Activated CD8-positive, alpha-beta memory T cell treated with anti-CD3 and anti-CD28 coated beads, Interleukin-2, amount 50 U/mL, for 24 hours (primary cell): Measurements from ENCODE around the gene ELP4.
"Not testable (repeated sequence)": the region's sequence is repeated elsewhere in the genome, so short reads cannot be mapped to it uniquely, and the experiment has no call there.

Source experiments
- DNase-seq: peaks from one replicate; pipeline ENCODE4 v3.0.0-alpha.2; 2020; ENCODE audit errors: extremely low read depth

The ELP4 gene, protein sequence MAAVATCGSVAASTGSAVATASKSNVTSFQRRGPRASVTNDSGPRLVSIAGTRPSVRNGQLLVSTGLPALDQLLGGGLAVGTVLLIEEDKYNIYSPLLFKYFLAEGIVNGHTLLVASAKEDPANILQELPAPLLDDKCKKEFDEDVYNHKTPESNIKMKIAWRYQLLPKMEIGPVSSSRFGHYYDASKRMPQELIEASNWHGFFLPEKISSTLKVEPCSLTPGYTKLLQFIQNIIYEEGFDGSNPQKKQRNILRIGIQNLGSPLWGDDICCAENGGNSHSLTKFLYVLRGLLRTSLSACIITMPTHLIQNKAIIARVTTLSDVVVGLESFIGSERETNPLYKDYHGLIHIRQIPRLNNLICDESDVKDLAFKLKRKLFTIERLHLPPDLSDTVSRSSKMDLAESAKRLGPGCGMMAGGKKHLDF

DNA sequence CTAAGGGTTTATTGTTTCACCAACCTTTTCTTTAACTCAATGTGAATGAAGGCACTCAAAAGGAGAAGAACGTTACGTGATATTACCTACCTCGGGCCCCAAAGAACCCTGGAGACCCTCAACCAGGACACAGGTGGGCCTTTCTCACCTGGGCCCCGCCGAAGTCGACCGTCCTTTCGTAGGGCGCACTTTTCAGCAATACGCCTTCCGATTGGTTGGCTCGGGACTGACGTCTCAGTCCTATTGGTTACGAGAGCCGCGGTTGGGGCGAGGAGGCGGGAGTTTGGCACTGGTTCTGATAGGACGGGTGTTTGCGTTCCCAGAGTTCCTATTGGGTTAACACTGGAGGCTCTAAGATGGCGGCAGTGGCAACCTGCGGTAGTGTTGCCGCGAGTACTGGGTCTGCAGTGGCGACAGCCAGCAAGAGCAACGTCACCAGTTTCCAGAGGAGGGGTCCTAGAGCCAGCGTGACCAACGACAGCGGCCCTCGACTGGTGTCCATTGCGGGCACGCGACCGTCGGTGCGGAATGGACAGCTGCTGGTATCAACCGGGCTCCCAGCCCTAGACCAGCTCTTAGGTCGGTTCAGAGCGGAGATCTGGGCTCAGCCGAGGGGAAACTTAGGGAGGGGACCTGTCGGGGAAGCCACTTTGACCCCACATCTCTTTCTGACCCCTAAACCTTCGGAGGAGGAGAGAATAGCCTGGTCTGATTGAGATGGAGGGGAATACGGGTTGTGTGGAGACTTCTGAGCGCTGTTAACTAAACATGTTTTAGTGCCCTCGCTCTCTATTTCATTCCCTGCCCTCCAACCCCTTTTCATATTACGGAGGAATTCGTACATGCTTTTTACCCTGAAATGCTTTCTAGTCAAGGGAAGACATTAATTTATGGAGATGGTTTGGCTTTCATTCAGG, at the start of gene ELP4, which contains the start of gene IMMP1L:
TSS of gene ELP4 (plus strand) at position 339 of the 917 bp plus-strand sequence. CDS start at position 357, 18 bp downstream.
TSS of gene IMMP1L (minus strand) at position 194 of the 917 bp plus-strand sequence. CDS start 46,346 bp downstream, outside the sequence.
- peak; percentile 93 for DNase-seq

DNA sequence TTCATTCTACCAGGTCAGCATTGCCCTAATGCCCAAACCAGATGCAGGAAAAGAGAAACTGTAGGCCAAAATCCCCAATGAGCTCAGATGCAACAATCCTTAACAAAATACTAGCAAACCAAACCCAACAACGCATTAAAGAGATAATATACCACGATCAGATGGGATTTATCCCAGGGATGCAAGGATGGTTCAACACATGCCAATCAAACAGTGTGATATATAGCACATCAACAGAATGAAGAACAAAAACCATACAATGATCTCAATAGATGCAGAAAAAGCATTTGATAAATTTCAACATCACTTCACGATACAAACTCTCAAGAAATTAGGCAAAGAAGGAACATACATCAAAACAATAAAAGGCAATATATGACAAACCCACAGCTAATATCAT, 45.1 kb upstream of the ELP4 start:
- DNase-seq, result no peak

DNA sequence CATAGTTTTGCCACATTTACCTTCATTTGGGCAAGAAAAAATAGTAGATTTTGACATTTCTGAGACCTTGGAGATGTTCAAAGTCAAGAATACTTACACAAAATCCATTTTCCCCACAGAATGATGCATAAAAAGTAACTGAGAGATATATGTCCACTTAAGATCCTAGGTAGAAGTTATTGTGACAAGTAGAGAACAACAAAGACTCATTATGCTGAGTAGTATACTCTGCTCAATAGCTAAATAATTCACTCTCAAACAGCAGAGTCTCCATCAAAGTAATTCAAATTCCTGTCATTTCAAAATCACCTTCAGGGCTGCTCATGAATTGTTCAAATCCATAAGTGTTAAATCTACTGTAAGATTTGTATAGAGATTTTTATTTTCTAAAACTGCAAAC, 35.5 kb upstream of the ELP4 start:
- no peak for DNase-seq

DNA sequence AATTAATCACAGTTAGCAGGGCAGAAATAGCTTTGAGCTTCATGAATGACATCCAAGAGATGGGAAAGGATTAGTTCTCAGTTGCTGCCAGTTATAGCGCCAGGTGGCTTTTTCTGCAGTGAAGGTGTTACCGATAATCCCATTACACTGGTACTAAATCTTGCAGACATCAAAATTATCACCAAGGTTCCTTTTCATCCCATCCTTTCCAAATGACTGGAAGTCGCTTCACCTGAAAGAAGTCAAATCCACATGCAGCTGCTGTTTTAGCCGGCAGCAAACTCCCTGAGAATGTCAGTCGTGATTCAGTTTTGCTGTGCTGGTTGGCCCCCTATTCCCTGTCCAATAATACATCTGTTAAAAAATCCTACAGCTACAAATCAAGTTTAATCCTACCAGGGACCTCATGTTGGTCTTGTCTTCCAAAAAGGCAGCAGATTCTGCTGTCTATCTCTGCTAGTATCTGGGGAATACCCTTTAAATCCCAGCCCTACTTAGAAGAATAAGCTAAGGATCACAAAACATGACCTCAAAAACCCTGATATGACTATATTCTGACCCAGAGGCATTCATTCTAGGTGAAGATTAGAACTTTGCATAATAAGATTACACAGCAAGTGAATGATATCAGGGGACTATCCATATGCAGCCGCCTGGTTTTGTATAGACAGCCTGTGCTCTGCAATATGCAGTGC, 31.9 kb upstream of the ELP4 start:
- DNase-seq, result no peak

DNA sequence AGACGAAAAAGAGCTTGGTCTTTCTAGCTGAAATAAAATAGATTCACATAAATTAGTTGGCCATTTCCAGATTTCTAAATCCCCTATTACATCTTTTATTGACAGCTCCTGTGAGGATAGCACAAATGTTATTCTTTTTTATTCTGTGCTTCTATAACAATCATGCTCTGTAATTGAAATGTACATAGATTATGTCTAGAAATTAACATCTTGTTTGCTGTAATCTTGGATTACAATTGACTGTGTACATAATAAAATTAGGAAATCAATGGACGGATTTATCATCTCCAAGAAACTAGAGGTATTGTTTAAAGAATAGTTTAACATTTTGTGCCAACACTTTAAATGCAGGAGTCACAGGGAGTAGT, 31.4 kb upstream of the ELP4 start:
- DNase-seq, result no peak

DNA sequence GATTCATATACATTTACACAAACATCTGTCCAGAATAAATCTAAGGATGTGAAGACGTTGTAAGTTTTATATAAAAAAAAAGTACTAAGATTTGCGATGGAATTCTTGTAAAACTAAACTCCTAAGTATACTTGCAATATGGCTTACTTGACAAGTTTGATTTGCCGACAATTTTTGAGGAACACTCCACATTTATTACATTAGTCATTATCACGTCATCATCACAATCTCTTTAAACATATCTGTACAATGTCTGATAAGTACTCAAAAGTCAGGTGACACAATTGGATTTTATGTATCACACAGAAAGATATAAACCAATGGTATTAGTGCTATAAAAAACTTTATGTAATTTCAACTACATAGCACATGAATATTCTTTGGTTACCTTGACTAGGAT, 30.5 kb upstream of the ELP4 start:
- no peak for DNase-seq

DNA sequence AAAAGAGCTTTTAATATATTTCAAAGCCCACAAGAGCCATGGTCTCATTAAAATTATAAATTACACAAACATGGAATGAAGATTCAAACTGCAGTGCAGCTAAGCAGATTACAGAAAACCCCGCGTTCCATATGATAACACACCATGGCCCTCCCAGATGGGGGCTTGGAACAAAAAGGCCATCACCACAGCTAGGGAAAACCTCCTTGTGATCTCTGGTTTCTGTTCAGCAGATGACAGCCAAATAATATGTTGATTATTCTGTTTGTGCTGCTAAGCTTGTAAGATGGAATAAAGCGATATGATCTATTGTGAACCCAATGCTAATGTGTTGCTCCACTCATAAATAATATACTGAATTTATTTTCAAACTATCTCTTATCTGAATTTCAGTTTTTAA, 28.6 kb upstream of the ELP4 start:
- no peak for DNase-seq

DNA sequence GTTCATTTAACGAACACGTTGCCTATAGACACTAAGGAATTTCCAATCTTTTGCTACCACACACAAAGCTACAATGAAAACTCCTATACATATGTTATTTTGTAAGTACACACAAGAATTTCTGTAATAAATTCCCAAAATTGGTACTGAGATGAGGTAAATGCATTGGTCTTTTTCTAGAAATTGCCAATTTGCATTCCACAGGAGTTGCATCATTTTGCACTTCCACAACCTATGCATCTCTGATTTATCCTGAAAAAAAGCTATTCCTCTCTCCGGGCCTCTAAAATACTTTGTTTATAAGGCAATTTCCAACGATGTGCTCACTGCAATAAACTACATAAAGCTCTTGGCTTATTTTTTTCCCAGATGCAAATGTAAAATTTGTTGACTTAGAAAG, 25.1 kb upstream of the ELP4 start:
- DNase-seq, result no peak

DNA sequence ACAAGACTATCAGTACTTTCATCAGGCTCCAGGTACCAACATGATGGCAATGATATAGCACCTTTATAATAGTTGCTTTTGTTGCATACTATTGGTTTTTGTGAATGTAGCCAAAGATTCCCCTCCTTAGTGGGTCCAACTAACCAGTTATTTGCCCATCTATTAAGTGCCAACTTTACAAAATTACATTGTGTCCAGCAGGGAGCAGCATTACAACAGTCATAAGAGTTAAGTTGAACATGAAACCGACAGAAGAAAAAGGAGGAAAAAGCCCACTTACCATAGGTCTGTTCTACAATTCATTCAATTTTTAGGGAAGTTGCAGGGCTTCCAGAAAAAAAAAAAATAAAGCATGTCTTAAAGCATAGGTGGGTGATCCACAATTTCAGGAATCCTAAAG, 21.7 kb upstream of the ELP4 start:
- DNase-seq, result no peak

DNA sequence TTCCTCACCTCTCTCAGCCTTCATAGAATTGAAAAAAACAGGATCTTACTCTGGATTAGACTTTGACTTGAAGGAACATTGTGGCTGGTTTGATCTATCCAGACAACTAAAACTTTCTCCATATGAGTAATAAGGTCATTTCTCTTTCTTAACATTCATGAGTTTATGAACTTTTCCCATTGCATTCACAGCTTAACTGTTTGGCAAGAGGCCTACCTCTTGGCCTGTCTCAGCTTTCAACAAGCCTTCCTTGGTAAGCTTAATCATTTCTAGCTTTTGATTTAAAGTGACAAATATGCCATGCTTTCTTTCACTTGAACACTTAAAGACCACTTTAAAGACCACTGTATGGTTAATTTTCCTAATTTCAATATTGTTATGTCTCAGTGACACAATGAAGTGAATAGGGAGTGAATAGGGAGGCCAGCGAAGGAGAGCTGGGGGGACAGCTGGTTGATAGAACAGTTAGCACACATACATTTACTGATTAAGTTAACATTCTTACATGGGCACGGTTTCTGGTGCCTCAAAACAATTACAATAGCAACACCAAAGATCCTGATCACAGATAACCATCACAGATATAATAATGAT, 17.1 kb upstream of the ELP4 start:
- DNase-seq, result no peak

DNA sequence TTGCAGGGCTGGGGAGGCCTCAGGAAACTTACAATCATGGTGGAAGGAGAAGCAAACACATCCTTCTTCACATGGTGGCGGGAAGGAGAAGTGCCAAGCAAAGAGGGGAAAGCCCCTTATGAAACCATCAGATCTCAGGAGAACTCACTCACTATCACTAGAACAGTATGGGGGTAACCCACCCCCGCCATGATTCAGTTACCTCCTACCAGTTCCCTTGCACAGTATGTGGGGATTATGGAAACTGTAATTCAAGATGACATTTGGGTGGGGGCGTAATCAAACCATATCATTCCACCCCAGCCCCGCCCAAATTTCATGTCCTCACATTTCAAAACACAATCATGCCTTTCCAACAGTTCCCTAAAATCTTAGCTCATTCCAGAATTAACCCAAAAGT, 16.3 kb upstream of the ELP4 start:
- DNase-seq, result no peak

DNA sequence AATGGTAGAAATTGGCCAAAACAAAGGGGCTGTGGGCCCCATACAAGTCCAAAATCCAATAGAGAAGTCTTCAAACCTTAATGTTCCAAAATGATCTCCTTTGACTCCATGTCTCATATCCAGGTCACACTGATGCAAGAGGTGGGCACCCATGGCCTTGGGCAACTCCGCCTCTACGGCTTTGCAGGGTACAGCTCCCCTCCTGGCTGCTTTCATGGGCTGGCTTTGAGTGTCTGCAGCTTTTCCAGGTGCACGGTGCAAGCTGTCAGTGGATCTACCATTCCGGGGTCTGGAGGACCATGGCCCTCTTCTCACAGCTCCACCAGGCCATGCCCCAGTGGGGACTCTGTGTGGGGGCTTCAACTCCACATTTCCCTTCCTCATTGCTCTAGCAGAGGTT, 15.8 kb upstream of the ELP4 start:
- DNase-seq, result not testable (repeated sequence)

DNA sequence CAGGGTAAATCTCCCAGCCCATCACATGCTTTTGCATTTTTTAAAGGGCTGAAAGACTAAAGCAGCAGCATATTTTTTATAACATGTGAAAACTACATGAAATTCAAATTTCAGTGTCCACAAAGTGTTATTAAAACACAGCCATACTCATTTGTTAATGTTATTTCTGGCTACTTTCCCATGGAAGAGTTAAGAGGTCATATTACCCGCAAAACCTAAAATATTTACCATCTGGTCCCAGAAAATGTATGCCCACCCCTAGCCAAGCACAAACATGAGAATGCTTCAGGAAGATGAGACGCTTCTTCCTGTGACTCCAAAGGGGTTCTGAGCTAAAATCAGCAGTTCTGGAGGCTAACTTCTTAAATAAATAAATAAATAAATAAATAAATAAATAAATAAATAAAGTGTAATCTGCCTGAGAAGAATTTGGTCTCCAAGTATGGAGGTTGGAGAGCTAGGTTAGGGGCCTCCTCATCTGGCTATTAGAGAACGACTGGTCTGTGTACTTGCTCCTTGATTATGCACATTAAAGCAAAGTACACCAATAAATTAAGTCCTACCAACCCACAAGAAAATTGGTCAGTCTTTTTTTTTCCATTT, 9.9 kb upstream of the ELP4 start:
- no peak for DNase-seq

DNA sequence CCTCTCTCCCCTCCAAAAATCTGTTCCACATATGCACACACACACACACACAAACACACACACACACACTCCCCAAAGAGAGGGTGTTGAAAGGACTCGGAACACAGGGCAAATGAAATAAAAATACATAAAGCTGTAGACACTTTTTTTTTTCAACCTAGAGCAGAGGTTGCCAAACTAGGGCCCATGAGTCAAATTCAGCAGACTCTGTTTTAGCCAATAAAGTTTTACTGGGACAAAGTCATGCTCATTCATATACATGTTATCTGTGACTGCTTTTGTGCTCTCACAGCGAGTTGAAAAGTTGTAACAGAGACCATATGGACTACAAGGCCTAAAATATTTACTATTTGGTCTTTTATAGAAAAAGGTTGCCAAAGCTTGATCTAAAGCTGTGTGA, 9.0 kb upstream of the ELP4 start:
- DNase-seq, result no peak

DNA sequence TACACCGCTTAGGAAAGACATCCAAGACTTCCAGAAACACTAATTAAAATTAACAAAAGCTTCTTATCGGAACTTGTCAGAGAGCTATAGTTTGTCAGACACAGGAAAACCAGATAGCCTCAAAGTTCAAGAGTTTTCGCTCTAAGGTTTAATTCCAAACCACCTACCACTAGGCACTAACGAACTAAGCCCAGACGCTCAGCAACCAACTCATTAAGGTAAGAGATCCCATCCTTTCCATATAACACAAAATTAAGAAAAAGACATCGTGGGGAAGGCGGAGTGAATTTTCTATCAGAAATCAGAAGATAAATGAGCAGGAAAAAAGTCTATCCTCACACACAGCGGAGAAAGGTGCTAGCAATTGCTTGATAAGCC, 527 bp upstream of the ELP4 start:
- no peak for DNase-seq

DNA sequence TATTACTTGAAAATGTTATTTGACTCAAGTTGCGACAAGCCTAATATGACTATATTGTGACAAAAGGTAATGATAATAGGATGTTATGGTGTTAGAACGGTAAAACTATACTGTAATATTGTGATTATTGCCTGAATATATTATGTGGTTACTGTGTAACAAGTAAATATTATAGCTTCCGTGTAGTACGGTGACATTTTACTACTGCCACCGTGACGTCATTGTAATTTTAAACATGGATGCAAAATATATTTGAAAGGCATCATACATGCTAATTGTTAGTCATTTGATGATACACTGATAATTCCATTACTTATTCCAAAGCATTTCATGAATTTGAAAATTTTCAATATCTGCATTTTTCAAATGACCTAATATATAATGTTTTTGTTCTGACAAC, 2.5 kb downstream of the ELP4 start:
- no peak for DNase-seq

DNA sequence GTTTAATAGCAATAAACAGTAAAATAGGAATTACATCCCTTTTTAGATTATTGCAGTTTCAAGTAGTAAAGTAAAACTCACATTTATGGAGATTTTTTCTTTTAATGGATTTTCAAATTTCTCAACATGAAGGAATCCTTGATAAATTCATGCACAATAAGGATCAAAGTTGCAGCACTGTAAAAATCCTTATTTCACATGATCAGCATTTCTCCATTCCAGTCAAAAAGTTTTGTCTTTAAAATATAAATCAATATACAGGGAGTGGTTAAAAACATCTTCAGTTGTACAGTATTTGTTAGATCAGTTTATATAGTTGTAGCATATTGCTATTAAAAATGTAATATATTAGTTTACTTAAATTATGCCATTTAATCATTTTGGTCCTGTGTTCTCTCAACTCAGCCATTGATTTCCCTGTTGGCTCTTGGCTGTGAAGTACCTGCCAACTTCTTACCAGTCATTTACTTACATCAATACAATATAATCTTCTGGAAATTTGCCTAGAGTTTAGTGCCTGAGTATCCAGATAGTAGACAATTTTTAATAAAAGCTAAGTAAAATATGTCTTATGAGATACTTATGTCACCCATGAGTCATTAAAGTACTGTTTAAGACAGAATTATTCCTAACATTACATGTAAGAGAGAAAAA, 12.1 kb downstream of the ELP4 start:
- no peak for DNase-seq

DNA sequence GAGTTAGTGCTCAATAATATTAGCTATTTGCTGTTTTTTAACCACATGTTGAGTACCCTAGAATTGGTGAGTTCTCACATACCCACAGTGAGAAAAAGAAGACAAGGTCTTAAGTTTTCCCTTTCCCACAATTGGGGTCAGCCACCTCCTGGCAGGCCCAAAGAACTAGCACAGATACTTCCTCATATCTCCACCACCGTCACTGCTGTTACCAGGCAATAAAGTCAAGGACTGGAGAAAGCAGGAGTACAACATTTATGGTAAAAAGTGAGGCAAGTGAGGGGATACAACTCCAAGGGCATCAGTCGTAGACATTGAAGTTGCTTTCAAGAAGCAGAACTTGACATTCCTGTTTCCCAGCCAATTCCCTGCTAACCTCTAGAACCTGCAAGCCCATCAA, 19.6 kb downstream of the ELP4 start:
- no peak for DNase-seq

DNA sequence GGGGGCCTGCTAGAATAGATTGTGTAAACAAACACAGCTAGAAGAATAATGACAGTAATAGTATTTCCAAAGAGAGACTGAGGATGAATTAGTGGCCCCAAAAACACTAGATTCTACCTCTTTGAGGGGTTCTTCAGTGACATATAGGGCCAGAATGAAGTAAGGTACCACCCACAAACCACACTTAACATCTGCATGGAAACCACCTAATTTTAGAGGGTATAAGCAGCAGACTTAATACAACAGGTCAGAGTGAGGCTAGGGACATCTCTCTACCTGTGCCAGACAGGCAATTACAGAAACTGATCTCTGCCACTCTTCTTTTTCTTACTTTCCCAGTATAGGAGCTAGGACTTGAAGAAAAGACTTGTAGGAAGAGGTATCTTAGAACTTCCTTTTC, 20.1 kb downstream of the ELP4 start:
- DNase-seq, result no peak

DNA sequence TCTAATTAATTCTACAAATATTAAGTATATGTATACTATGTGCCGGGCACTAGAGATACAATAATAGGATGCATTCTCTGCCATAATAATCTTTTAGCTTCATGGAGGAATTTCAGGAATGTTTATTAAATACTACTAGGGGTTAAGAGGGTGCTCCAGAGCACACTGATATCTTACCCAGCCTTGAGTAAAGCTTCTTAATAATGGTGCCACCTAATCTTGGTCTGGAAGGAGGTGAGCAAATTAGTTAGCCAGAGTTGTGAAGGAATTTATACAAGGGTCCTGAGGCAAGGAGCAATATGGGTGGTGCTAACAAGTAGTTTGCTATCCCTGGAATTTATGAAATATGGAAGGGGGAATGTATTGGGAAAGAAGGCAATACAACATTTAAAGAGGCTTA, 21.7 kb downstream of the ELP4 start:
- no peak for DNase-seq

DNA sequence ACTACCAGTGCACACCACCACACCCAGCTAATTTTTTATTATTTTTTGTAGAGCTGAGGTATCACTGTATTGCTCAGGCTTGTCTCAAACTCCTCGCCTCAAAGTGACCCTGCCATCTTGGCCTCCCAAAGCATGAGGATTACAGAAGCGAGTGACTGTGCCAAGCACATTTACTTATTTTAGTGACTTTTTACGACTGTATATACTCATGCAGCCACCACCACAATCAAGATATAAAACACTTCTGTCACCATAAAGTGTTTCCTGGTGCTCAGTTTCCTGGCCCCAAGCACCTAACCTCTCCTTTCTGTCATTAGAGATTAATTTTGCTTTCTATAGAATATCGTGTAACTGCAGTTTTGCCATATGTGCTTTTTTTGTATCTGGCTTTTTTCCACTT, 25.9 kb downstream of the ELP4 start:
- DNase-seq, result no peak
